Fibroblast of lung (primary cell): ENCODE data around the gene JAKMIP3. TPM values are rescaled to one million over a fixed set of nuclear protein-coding genes. Genes with fewer than 3 reads are reported as not detected.

Source experiments
- DNase-seq, 2 donors: peaks; one replicate each; pipeline versions ENCODE4 v3.0.0 to v3.0.0-alpha.2; 2010; ENCODE audit warnings: low read depth in 2 of 2
- H2AFZ ChIP-seq: 2 replicates; pipeline ENCODE4 v1.5.1; 2012; ENCODE audit warnings: low read length, control low read depth, inconsistent platforms
- H3K27ac ChIP-seq: 2 replicates; pipeline ENCODE4 v1.5.1; 2011; ENCODE audit warnings: low read length, control low read depth; ENCODE audit not compliant: insufficient read depth
- H3K27me3 ChIP-seq: 2 replicates; pipeline ENCODE4 v1.5.1; 2011; ENCODE audit warnings: mild to moderate bottlenecking, low read length; ENCODE audit not compliant: control insufficient read depth, insufficient read depth
- H3K36me3 ChIP-seq: 2 replicates; pipeline ENCODE4 v1.5.1; 2011; ENCODE audit warnings: low read length; ENCODE audit not compliant: control insufficient read depth, insufficient read depth
- H3K4me1 ChIP-seq: 2 replicates; pipeline ENCODE4 v1.5.1; 2011; ENCODE audit warnings: low read length; ENCODE audit not compliant: control insufficient read depth, insufficient read depth; ENCODE audit errors: extremely low read depth
- H3K4me2 ChIP-seq: 2 replicates; pipeline ENCODE4 v1.5.1; 2011; ENCODE audit warnings: low read length, control low read depth; ENCODE audit not compliant: insufficient read depth; ENCODE audit errors: extremely low read depth
- H3K4me3 ChIP-seq, 4 experiments: fragments of 200-600 bp in 1 of 4; sonication (generic) in 1 of 4; replicated peaks in 1 of 4; 2 replicates each; pipeline ENCODE4 v1.5.1; 2011 to 2016; ENCODE audit warnings: low read length in 4 of 4, low read depth in 3 of 4, mild to moderate bottlenecking in 3 of 4, control low read depth in 2 of 4, inconsistent platforms in 1 of 4, mixed read lengths in 1 of 4; ENCODE audit not compliant: insufficient read depth in 1 of 4; ENCODE audit errors: control extremely low read depth in 1 of 4
- H3K79me2 ChIP-seq: 2 replicates; pipeline ENCODE4 v1.5.1; 2012; ENCODE audit warnings: mild to moderate bottlenecking, low read length, inconsistent platforms; ENCODE audit not compliant: control insufficient read depth, insufficient read depth
- H3K9ac ChIP-seq: 2 replicates; pipeline ENCODE4 v1.5.1; 2011; ENCODE audit warnings: mild to moderate bottlenecking, low read length, control low read depth; ENCODE audit not compliant: insufficient read depth
- H3K9me3 ChIP-seq: 2 replicates; pipeline ENCODE4 v1.5.1; 2012; ENCODE audit warnings: low read depth, low read length; ENCODE audit not compliant: control insufficient read depth, insufficient read depth
- H4K20me1 ChIP-seq: 2 replicates; pipeline ENCODE4 v1.5.1; 2011; ENCODE audit warnings: low read length; ENCODE audit not compliant: control insufficient read depth, insufficient read depth; ENCODE audit errors: extremely low read depth
- EZH2 ChIP-seq: IDR thresholded peaks from 2 replicates; pipeline ENCODE4 v1.5.1; 2012; ENCODE audit warnings: low read length, control low read depth, mild to moderate bottlenecking; ENCODE audit errors: missing control alignments
- polyA minus RNA-seq: library from RNA; depleted of rRNA, polyadenylated mRNA; stranded (reverse); fragments of >200 nt; gene quantifications from 2 replicates; pipeline ENCODE4 v1.2.3, GENCODE V29; 2011; ENCODE audit warnings: low replicate concordance
- polyA plus RNA-seq, 2 donors: library from polyadenylated mRNA; depleted of rRNA in 1 of 2; stranded (reverse) in 1 of 2; unstranded in 1 of 2; fragments of >200 nt; gene quantifications; 2 replicates each; pipeline ENCODE4 v1.2.1, GENCODE V29; 2011 to 2012; ENCODE audit warnings: missing spikeins in 1 of 2
- total RNA-seq: library from RNA; depleted of rRNA; stranded (reverse); fragments of >200 nt; gene quantifications from 2 replicates; pipeline ENCODE4 v1.2.1, GENCODE V29; 2014
- TF ChIP-seq, protein P1 (sequence below), 2 donors: IDR thresholded peaks in 1 of 2; conservative IDR thresholded peaks in 1 of 2; 1 replicate in 1 of 2; 2 replicates in 1 of 2; pipeline ENCODE4 v1.5.1; 2011 to 2012; ENCODE audit warnings: low read length in 2 of 2, control low read depth in 1 of 2, inconsistent platforms in 1 of 2, low read depth in 1 of 2, mild to moderate bottlenecking in 1 of 2

The JAKMIP3 gene
- under 0.01 and 0.17 TPM in 2 replicates for total RNA-seq
- polyA plus RNA-seq, result 0.05 and 0.17 TPM in 2 replicates
- polyA plus RNA-seq (2012), result 0.02 and 0.08 TPM in 2 replicates
- polyA minus RNA-seq, result not detected in 2 replicates

DNA sequence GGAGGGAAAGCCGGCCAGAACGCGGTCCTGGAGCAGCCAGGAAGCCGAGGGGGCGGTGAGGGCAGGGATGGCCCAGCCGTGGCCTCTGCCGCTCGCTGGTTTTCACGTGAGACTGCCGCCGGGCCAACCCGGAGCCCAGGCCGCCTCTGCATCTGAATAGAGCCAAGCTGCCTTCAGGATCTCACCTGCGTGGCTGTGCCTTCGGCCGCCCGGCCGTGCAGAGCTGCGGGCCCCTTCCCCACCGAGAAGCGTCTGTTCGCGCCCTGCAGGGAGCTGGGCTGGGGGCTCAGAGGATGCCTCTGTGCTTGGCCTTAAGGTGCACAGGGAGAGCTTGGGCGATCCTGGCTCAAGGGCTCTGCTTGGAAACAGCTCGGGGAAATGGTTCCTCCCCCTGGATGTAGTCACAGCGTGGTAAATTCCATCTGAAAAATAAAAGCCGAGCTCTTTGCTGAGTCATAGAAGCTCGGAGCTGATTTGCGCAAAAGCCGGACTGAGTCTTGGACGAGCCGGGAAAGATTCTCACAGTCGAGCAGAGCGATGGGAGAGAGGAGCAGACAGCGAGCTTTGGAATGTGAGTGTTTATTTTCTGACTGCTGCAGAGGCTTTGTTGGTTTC, at the start of gene JAKMIP3:
TSS of gene JAKMIP3 (plus strand) at position 456 of the 615 bp plus-strand sequence. CDS start 38,863 bp downstream, outside the sequence.
- no peaks in the 10 kb centered on the region for H3K27me3 ChIP-seq
- peak within 1 kb of the TSS; percentile 95 for H3K4me2 ChIP-seq
- peak within 1 kb of the TSS; percentile 41 for H3K27ac ChIP-seq
- H4K20me1 ChIP-seq, result no peaks in the 10 kb centered on the region
- DNase-seq, result peak; percentile 88 to 90
- H3K4me1 ChIP-seq, result no peaks in the 10 kb centered on the region
- H3K9me3 ChIP-seq, result no peaks in the 10 kb centered on the region
- TF ChIP-seq EZH2, result no peak
- TF ChIP-seq, protein P1, sequence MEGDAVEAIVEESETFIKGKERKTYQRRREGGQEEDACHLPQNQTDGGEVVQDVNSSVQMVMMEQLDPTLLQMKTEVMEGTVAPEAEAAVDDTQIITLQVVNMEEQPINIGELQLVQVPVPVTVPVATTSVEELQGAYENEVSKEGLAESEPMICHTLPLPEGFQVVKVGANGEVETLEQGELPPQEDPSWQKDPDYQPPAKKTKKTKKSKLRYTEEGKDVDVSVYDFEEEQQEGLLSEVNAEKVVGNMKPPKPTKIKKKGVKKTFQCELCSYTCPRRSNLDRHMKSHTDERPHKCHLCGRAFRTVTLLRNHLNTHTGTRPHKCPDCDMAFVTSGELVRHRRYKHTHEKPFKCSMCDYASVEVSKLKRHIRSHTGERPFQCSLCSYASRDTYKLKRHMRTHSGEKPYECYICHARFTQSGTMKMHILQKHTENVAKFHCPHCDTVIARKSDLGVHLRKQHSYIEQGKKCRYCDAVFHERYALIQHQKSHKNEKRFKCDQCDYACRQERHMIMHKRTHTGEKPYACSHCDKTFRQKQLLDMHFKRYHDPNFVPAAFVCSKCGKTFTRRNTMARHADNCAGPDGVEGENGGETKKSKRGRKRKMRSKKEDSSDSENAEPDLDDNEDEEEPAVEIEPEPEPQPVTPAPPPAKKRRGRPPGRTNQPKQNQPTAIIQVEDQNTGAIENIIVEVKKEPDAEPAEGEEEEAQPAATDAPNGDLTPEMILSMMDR (conservative IDR thresholded peaks at IDR 0.05 in 1 of 2, IDR thresholded peaks at IDR 0.05 in 1 of 2; ENCODE audit: low read depth in 1 of 2, low read length in 2 of 2), result no peak
- peak within 1 kb of the TSS; percentile 59 for H3K9ac ChIP-seq
- no peaks in the 10 kb centered on the region for H3K36me3 ChIP-seq
- H2AFZ ChIP-seq, result peak within 1 kb of the TSS; percentile 95
- H3K79me2 ChIP-seq, result no peaks in the 10 kb centered on the region
- peak within 1 kb of the TSS; percentile 56 to 66 (median 62) for H3K4me3 ChIP-seq

DNA sequence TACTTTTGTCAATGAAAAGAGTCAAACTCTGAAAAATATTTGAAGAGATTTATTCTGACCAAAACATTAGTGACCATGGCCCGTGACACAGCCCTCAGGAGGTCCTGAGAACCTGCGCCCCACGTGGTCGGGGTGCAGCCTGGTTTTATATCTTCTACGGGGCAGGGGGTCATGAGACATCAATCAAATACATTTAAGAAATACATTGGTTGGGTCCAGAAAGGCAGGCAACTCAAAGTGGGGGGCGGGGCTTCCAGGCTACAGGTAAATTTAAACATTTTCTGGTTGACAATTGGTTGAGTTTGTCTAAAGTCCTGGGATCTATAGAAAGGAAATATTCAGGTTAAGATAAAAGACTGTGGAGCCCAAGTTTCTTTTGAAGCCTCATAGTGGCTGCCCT, 49.2 kb upstream of the JAKMIP3 start:
- H3K4me1 ChIP-seq, result no peaks in the 10 kb centered on the region
- DNase-seq, result no peak
- H4K20me1 ChIP-seq, result no peaks in the 10 kb centered on the region
- no peak overlapping the region for H3K4me2 ChIP-seq
- no peaks in the 10 kb centered on the region for H3K9me3 ChIP-seq
- no peak overlapping the region for H3K27ac ChIP-seq
- no peaks in the 10 kb centered on the region for H3K36me3 ChIP-seq
- no peaks in the 10 kb centered on the region for H3K27me3 ChIP-seq
- TF ChIP-seq, protein P1 (conservative IDR thresholded peaks at IDR 0.05 in 1 of 2, IDR thresholded peaks at IDR 0.05 in 1 of 2; ENCODE audit: low read depth in 1 of 2, low read length in 2 of 2), result no peak
- TF ChIP-seq EZH2, result no peak
- no peak overlapping the region for H3K9ac ChIP-seq
- no peak overlapping the region for H2AFZ ChIP-seq
- H3K79me2 ChIP-seq, result no peaks in the 10 kb centered on the region
- no peak overlapping the region for H3K4me3 ChIP-seq

DNA sequence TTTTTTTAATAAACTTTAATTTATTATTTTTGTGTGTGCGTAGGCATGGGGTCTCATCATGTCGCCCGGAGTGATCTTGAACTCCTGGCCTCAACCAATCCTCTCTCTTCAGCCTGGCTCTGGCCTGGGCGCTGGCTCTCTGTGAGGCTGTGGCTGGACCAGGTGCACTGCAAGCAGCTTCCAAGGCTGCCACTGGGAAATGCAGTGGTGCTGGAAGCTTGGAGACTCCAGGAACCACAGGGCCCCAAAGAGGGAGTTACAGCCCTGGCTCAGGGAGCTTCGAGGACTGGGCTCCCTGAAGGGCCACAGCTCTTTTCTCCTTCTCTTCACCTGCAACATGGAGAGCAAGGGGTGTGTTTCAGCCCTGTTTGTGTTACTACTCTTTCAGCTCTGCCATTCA, 47.3 kb upstream of the JAKMIP3 start:
- Histone ChIP-seq H3K4me3 (no peak overlapping the region), H3K36me3 (no peaks in the 10 kb centered on the region), H3K27ac (no peak overlapping the region), H3K79me2 (no peaks in the 10 kb centered on the region), H3K9me3 (no peaks in the 10 kb centered on the region), H3K9ac (no peak overlapping the region), H4K20me1 (no peaks in the 10 kb centered on the region), H3K4me1 (no peaks in the 10 kb centered on the region), H3K27me3 (no peaks in the 10 kb centered on the region), H2AFZ (no peak overlapping the region), H3K4me2 (no peak overlapping the region)
- no peak for TF ChIP-seq EZH2
- TF ChIP-seq, protein P1 (conservative IDR thresholded peaks at IDR 0.05 in 1 of 2, IDR thresholded peaks at IDR 0.05 in 1 of 2; ENCODE audit: low read depth in 1 of 2, low read length in 2 of 2), result no peak
- DNase-seq, result no peak
